ENCODE data around the gene ZNF805. TPM values are rescaled to one million over a fixed set of nuclear protein-coding genes. Genes with fewer than 3 reads are reported as not detected.

The ZNF805 gene
- total RNA-seq, 4 donors from 2014 or later: 13.3 to 19.7 (median 17.3) TPM

GRCh38 chr19:57262044-57262443, 21.6 kb downstream of the ZNF805 start:
- no peaks in the 10 kb centered on the region for H3K4me1 ChIP-seq
- TF ChIP-seq EP300 (IDR thresholded peaks at IDR 0.05): no peak
- no peak for TF ChIP-seq POLR2A (IDR thresholded peaks at IDR 0.05; ENCODE audit: low read depth)
- TF ChIP-seq POLR2AphosphoS5 (IDR thresholded peaks at IDR 0.05): no peak
- TF ChIP-seq CTCF (IDR thresholded peaks at IDR 0.05): no peak
- H3K4me3 ChIP-seq: no peak overlapping the region
- peaks cover 0 to 23% (median 18%) of the 10 kb centered on the region in 4 donors for H3K36me3 ChIP-seq
- WGBS: 82% methylated on average over 3 of the region's 3 CpGs
- H3K27ac ChIP-seq (replicated peaks in 1 of 4): no peak overlapping the region
- no peaks in the 10 kb centered on the region for H3K27me3 ChIP-seq
- H3K9me3 ChIP-seq: no peaks in the 10 kb centered on the region
- intact Hi-C loops (cut with DNase I): no loop called here
- DNase-seq (ENCODE audit: extremely low spot score): no peak

- Histone ChIP-seq H3K27ac (replicated peaks in 1 of 4) (no peak overlapping the region), H3K9me3 (no peaks in the 10 kb centered on the region), H3K27me3 (no peaks in the 10 kb centered on the region), H3K4me3 (no peak overlapping the region), H3K4me1 (no peaks in the 10 kb centered on the region), H3K36me3 (peaks cover 0 to 23% (median 19%) of the 10 kb centered on the region in 4 donors)
- TF ChIP-seq CTCF (IDR thresholded peaks at IDR 0.05) (no peak), EP300 (IDR thresholded peaks at IDR 0.05) (no peak), POLR2A (IDR thresholded peaks at IDR 0.05; ENCODE audit: low read depth) (no peak), POLR2AphosphoS5 (IDR thresholded peaks at IDR 0.05) (no peak)
- no peak for DNase-seq (ENCODE audit: extremely low spot score)
- intact Hi-C loops (cut with DNase I): no loop called here
- WGBS: 92% methylated on average over 1 of the region's 1 CpG
Measured at GRCh38 chr19:57263244-57263741, 22.9 kb downstream of the ZNF805 start.

GRCh38 chr19:57267291-57267690, 26.9 kb downstream of the ZNF805 start:
- TF ChIP-seq EP300 (IDR thresholded peaks at IDR 0.05) (no peak), CTCF (IDR thresholded peaks at IDR 0.05) (no peak), POLR2AphosphoS5 (IDR thresholded peaks at IDR 0.05) (no peak), POLR2A (IDR thresholded peaks at IDR 0.05; ENCODE audit: low read depth) (no peak)
- 92% methylated on average over 3 of the region's 3 CpGs for WGBS
- no peak for DNase-seq (ENCODE audit: extremely low spot score)
- intact Hi-C loops (cut with DNase I): no loop called here
- Histone ChIP-seq H3K27ac (replicated peaks in 1 of 4) (no peak overlapping the region), H3K9me3 (no peaks in the 10 kb centered on the region), H3K4me3 (no peak overlapping the region), H3K4me1 (no peaks in the 10 kb centered on the region), H3K27me3 (no peaks in the 10 kb centered on the region), H3K36me3 (peaks cover 0 to 9% (median 2%) of the 10 kb centered on the region in 4 donors)

GRCh38 chr19:57269515-57270250, 29.3 kb downstream of the ZNF805 start:
- TF ChIP-seq POLR2AphosphoS5 (IDR thresholded peaks at IDR 0.05) (no peak), EP300 (IDR thresholded peaks at IDR 0.05) (no peak), CTCF (IDR thresholded peaks at IDR 0.05) (no peak), POLR2A (IDR thresholded peaks at IDR 0.05; ENCODE audit: low read depth) (no peak)
- DNase-seq (ENCODE audit: extremely low spot score): no peak
- Histone ChIP-seq H3K27ac (replicated peaks in 1 of 4) (no peak overlapping the region), H3K4me1 (no peaks in the 10 kb centered on the region), H3K4me3 (no peak overlapping the region), H3K9me3 (no peaks in the 10 kb centered on the region), H3K36me3 (peaks cover 0 to 16% (median 4%) of the 10 kb centered on the region in 4 donors), H3K27me3 (no peaks in the 10 kb centered on the region)
- intact Hi-C loops (cut with DNase I): no loop called here
- WGBS: 94% methylated on average over 4 of the region's 4 CpGs
